ENCODE measurements around the gene ZNF420. TPM values are rescaled to one million over a fixed set of nuclear protein-coding genes. Genes with fewer than 3 reads are reported as not detected.

Gene ZNF420
- total and polyA plus RNA-seq, 2 of the 8 experiments (the other 6 are each of a cell fraction or from before 2014, with no cell fraction given): 1.7 to 8.8 TPM

DNA sequence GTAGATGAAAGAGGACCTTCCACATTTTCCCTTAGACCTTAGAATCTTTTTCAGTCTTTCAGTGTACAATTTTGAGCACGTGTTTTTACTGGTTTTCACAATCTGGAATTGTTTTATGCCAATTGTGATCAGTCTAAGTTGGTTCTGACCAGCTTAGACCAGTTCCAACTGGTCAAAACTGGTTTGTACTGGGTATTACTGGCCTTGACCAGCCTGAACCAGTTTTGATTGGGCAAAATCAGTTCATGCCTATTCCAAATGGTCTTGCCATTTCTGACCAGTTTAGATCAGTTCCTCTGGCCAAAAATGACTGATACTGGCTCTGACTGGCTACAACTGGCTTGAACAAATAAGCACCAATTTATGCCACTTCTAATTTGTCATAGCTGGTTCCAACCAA is 57.9 kb downstream of the ZNF420 start (continued):
- TF ChIP-seq, protein P1, sequence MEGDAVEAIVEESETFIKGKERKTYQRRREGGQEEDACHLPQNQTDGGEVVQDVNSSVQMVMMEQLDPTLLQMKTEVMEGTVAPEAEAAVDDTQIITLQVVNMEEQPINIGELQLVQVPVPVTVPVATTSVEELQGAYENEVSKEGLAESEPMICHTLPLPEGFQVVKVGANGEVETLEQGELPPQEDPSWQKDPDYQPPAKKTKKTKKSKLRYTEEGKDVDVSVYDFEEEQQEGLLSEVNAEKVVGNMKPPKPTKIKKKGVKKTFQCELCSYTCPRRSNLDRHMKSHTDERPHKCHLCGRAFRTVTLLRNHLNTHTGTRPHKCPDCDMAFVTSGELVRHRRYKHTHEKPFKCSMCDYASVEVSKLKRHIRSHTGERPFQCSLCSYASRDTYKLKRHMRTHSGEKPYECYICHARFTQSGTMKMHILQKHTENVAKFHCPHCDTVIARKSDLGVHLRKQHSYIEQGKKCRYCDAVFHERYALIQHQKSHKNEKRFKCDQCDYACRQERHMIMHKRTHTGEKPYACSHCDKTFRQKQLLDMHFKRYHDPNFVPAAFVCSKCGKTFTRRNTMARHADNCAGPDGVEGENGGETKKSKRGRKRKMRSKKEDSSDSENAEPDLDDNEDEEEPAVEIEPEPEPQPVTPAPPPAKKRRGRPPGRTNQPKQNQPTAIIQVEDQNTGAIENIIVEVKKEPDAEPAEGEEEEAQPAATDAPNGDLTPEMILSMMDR (IDR thresholded peaks at IDR 0.05; ENCODE audit: control extremely low read depth in 1 of 3, insufficient read depth in 1 of 3, low read depth in 1 of 3, low read length in 3 of 3): no peak
- no peak for TF ChIP-seq SIN3A (conservative IDR thresholded peaks at IDR 0.05 in 1 of 2, IDR thresholded peaks at IDR 0.05 in 1 of 2; ENCODE audit: low read depth in 1 of 2, low read length in 2 of 2)
- TF ChIP-seq RAD21 (IDR thresholded peaks at IDR 0.05 in 1 of 2, conservative IDR thresholded peaks at IDR 0.05 in 1 of 2; ENCODE audit: low read depth in 2 of 2, low read length in 2 of 2): no peak
- TF ChIP-seq HDAC2 (IDR thresholded peaks at IDR 0.05; ENCODE audit: borderline replicate concordance in 1 of 2, low read depth in 2 of 2, low read length in 2 of 2): no peak
- TF ChIP-seq KDM5A (IDR thresholded peaks at IDR 0.05; ENCODE audit: low read length): no peak
- TF ChIP-seq, protein P2, sequence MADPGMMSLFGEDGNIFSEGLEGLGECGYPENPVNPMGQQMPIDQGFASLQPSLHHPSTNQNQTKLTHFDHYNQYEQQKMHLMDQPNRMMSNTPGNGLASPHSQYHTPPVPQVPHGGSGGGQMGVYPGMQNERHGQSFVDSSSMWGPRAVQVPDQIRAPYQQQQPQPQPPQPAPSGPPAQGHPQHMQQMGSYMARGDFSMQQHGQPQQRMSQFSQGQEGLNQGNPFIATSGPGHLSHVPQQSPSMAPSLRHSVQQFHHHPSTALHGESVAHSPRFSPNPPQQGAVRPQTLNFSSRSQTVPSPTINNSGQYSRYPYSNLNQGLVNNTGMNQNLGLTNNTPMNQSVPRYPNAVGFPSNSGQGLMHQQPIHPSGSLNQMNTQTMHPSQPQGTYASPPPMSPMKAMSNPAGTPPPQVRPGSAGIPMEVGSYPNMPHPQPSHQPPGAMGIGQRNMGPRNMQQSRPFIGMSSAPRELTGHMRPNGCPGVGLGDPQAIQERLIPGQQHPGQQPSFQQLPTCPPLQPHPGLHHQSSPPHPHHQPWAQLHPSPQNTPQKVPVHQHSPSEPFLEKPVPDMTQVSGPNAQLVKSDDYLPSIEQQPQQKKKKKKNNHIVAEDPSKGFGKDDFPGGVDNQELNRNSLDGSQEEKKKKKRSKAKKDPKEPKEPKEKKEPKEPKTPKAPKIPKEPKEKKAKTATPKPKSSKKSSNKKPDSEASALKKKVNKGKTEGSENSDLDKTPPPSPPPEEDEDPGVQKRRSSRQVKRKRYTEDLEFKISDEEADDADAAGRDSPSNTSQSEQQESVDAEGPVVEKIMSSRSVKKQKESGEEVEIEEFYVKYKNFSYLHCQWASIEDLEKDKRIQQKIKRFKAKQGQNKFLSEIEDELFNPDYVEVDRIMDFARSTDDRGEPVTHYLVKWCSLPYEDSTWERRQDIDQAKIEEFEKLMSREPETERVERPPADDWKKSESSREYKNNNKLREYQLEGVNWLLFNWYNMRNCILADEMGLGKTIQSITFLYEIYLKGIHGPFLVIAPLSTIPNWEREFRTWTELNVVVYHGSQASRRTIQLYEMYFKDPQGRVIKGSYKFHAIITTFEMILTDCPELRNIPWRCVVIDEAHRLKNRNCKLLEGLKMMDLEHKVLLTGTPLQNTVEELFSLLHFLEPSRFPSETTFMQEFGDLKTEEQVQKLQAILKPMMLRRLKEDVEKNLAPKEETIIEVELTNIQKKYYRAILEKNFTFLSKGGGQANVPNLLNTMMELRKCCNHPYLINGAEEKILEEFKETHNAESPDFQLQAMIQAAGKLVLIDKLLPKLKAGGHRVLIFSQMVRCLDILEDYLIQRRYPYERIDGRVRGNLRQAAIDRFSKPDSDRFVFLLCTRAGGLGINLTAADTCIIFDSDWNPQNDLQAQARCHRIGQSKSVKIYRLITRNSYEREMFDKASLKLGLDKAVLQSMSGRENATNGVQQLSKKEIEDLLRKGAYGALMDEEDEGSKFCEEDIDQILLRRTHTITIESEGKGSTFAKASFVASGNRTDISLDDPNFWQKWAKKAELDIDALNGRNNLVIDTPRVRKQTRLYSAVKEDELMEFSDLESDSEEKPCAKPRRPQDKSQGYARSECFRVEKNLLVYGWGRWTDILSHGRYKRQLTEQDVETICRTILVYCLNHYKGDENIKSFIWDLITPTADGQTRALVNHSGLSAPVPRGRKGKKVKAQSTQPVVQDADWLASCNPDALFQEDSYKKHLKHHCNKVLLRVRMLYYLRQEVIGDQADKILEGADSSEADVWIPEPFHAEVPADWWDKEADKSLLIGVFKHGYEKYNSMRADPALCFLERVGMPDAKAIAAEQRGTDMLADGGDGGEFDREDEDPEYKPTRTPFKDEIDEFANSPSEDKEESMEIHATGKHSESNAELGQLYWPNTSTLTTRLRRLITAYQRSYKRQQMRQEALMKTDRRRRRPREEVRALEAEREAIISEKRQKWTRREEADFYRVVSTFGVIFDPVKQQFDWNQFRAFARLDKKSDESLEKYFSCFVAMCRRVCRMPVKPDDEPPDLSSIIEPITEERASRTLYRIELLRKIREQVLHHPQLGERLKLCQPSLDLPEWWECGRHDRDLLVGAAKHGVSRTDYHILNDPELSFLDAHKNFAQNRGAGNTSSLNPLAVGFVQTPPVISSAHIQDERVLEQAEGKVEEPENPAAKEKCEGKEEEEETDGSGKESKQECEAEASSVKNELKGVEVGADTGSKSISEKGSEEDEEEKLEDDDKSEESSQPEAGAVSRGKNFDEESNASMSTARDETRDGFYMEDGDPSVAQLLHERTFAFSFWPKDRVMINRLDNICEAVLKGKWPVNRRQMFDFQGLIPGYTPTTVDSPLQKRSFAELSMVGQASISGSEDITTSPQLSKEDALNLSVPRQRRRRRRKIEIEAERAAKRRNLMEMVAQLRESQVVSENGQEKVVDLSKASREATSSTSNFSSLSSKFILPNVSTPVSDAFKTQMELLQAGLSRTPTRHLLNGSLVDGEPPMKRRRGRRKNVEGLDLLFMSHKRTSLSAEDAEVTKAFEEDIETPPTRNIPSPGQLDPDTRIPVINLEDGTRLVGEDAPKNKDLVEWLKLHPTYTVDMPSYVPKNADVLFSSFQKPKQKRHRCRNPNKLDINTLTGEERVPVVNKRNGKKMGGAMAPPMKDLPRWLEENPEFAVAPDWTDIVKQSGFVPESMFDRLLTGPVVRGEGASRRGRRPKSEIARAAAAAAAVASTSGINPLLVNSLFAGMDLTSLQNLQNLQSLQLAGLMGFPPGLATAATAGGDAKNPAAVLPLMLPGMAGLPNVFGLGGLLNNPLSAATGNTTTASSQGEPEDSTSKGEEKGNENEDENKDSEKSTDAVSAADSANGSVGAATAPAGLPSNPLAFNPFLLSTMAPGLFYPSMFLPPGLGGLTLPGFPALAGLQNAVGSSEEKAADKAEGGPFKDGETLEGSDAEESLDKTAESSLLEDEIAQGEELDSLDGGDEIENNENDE (IDR thresholded peaks at IDR 0.05; ENCODE audit: insufficient replicate concordance, low read length): no peak

Measured in H1 (cell line).